H1 (cell line): ENCODE measurements around the gene ZNRF3. TPM values are rescaled to one million over a fixed set of nuclear protein-coding genes. Genes with fewer than 3 reads are reported as not detected.

Experiments used
- CHD7 ChIP-seq: fragments of 300-600 bp; sonication (generic); IDR thresholded peaks from 2 replicates; pipeline ENCODE4 v1.7.1; 2012; ENCODE audit warnings: low read length, moderate library complexity, mild to moderate bottlenecking, inconsistent platforms; ENCODE audit not compliant: insufficient replicate concordance
- CTBP2 ChIP-seq: IDR thresholded peaks from 2 replicates; pipeline ENCODE4 v1.7.0; 2011; ENCODE audit warnings: borderline replicate concordance, mild to moderate bottlenecking, moderate library complexity, mixed read lengths, low read length; ENCODE audit not compliant: insufficient read depth, insufficient read length
- EP300 ChIP-seq, 2 experiments: IDR thresholded peaks; 1 replicate in 1 of 2; 2 replicates in 1 of 2; pipeline ENCODE4 v1.6.1; 2011 to 2012; ENCODE audit warnings: low read depth in 2 of 2, low read length in 2 of 2, mild to moderate bottlenecking in 2 of 2, borderline replicate concordance in 1 of 2, inconsistent platforms in 1 of 2, moderate library complexity in 1 of 2
- GABPA ChIP-seq: IDR thresholded peaks from 2 replicates; pipeline ENCODE4 v1.6.1; 2011; ENCODE audit warnings: mild to moderate bottlenecking, low read length, moderate library complexity, borderline replicate concordance; ENCODE audit not compliant: insufficient read depth
- GTF2F1 ChIP-seq: IDR thresholded peaks from 2 replicates; pipeline ENCODE4 v1.6.1; 2012; ENCODE audit warnings: low read depth, low read length, improper control_type of control experiment, borderline replicate concordance
- USF2 ChIP-seq: IDR thresholded peaks from 2 replicates; pipeline ENCODE4 v1.6.1; 2011; ENCODE audit warnings: low read length, improper control_type of control experiment
- polyA plus RNA-seq, 7 experiments: library from polyadenylated mRNA; depleted of rRNA in 3 of 7; stranded (reverse) in 5 of 7; unstranded in 2 of 7; fragments of >200 nt in 5 of 7; fragments of 200-250 nt in 2 of 7; gene quantifications; 1 replicate in 5 of 7; 2 replicates in 1 of 7; 4 replicates in 1 of 7; pipeline versions ENCODE4 v1.2.1 to v1.2.3, GENCODE V29; 2011 to 2013; ENCODE audit warnings: missing spikeins in 2 of 7, mixed read lengths in 2 of 7
- total RNA-seq: library from RNA; stranded (reverse); fragmentation: NEBNext Ultra II Directional; extraction: Animal tissue kit (Norgen Biotek cat#: 25700); gene quantifications from 2 replicates; pipeline ENCODE4 v1.2.1, GENCODE V29; 2021

Gene ZNRF3
- total and polyA plus RNA-seq, 2 of the 8 experiments (the other 6 are each of a cell fraction or from before 2014, with no cell fraction given): 14.1 to 21.7 TPM

GRCh38 chr22:29014773-29015172 lies 131.4 kb downstream of the ZNRF3 start (continued):
- TF ChIP-seq EP300 (IDR thresholded peaks at IDR 0.05; ENCODE audit: borderline replicate concordance in 1 of 2, low read depth in 2 of 2, low read length in 2 of 2) (no peak), CTBP2 (no peak), GTF2F1 (no peak), CHD7 (no peak), GABPA (no peak), USF2 (no peak)
- TF ChIP-seq, all 59 proteins: peak for 0
